Glomerular visceral epithelial cell (primary cell): ENCODE data around the gene TEDC2.
"Not testable (repeated sequence)": the region's sequence is repeated elsewhere in the genome, so short reads cannot be mapped to it uniquely, and the experiment has no call there.

Source experiments
- DNase-seq: peaks from one replicate; pipeline ENCODE4 v3.0.0-alpha.2; 2016; ENCODE audit errors: extremely low spot score

Gene TEDC2

DNA sequence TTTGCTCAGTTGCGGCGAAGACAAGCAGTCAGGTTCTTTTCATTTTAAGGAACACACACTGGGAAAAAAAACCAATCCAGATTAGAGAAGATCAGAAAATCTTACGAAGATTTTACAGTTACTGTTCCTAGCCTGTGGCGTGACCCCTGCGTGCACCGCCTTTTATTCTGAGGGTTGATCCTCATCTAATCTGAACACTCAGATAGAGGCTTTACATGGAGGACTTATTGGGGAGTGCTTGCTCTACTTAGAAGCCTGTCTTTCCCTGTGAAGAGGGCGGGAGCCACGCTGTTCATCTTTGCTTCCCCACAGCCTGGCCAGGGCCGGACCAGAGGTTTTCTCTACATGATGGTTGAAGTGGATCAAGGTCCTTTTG lies 16.4 kb downstream of the TEDC2 start:
- no peak for DNase-seq

DNA sequence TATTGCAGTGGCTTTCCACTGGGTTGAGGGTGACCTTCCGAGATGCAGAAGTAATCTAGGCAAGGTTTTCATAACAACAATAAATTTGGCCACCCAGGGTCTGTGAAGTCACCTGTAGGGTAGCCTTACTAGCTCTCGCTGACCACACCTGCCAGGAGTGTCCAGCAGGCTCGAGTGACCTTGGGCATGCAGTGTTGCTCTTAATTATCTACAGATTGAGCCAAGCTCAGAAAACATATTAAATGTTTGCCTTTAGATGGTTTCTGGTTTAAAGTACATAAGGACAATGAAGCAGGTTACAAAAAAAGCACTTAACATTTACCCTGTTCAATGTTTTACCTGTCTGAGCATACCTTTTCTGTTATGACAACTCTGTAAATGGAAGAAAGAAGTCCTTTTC lies 16.8 kb downstream of the TEDC2 start:
- no peak for DNase-seq

DNA sequence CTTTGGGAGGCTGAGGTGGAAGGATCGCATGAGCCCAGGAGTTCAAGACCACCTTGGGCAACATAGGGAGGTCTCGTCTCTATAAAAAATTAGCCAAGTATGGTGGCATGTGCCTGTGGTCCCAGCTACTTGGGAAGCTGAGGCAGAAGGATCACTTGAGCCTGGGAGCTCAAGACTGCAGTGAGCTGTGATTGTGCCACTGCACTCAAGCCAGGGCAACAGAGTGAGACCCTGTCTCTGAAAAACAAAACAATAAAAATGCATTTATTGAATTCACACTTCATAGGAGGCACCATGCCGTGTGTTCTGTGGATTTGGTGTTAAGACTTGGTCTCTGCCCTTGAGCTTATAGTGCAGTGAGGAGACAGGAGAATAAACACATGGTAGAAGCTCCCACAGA lies 17.4 kb downstream of the TEDC2 start:
- DNase-seq: no peak

DNA sequence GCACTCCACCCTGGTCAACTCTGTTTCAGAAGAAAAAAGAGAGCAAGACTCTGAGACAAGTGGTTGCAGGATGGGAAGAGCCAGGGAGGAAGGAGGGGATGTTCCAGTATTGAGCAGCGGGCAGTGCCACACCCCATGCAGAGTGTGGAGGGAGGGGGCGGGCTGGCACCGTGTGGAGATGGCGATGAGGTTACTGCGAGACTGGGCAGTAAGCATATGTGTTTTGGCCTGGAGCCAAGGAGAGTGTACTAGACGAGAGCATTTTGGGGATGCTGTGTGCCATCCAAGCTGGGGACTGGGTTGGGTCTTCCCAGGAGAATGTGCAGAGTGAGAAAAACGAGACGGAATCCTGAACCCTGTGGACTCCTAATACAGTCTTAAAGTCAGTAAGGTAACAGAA lies 18.4 kb downstream of the TEDC2 start:
- no peak for DNase-seq

DNA sequence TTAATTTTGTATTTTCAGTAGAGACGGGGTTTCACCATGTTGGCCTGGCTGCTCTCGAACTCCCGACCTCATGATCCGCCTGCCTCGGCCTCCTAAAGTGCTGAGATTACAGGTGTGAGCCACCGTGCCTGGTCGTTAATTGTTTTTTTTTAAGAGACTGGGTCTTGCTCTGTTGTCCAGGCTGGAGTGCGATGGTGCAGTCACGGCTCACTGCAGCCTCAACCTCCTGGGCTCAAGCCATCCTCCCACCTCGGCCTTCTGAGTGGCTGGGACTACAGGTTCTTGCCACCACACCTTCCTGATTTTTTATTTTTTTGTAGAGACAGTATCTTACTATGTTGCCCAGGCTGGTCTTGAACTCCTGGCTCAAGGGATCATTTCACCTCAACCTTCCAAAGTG lies 20.1 kb downstream of the TEDC2 start:
- not testable (repeated sequence) for DNase-seq

DNA sequence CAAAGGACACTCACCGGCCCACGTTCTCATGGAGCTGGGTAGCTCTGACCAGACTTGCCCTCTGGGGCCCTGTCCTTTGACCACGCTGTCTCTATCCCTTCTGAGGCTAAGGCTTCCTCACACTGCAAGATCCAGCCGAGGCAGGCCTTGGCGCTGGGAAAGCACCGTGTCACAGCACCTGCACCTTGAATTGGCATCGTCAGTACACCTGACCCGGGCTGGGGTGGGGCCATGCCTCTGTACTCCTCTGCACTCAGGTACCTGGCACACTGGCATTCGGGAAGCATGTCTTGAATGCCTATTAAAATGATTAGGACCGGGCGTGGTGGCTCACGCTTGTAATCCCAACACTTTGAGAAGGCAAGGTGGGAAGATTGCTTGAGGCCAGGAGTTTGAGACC lies 21.0 kb downstream of the TEDC2 start:
- no peak for DNase-seq

DNA sequence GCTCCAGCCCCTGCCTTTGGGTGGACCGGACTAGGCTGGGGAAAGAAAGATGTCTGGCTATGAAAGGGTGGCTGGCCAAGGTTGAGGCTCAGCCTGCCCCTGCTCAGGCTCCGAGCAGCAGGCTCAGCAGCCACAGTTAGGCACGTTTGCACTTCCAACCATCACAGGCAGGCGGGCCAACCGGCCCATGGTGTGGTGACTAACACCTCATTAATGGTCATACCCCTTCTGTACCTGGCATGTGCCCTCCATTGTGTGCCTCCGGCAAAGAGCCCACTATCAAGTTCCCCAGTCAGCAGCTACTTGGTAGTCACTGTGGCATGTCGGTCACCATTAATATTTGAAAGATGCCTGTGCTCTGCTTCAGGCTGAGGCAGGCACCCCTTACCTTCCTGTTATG lies 21.8 kb downstream of the TEDC2 start:
- no peak for DNase-seq

DNA sequence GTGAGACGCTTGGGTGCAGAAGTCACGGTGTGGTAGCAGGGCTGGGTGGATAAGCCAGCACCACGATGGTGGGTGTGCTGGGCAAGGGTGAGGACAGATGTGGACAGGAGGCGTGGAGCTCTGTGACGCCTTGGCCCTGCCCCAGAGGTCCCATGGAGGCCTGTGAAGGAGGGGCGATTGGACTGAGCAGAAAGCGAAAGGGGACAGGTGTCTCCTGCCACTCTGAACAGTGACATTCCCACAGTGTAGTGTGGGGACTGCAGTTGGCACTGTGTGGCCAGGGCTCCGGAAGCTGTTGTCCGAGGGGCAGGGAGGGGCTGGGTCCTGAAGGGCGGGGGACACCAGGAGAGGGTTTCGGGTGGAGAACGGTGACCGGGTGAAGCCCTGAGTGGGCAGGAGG lies 22.3 kb downstream of the TEDC2 start:
- DNase-seq: no peak

DNA sequence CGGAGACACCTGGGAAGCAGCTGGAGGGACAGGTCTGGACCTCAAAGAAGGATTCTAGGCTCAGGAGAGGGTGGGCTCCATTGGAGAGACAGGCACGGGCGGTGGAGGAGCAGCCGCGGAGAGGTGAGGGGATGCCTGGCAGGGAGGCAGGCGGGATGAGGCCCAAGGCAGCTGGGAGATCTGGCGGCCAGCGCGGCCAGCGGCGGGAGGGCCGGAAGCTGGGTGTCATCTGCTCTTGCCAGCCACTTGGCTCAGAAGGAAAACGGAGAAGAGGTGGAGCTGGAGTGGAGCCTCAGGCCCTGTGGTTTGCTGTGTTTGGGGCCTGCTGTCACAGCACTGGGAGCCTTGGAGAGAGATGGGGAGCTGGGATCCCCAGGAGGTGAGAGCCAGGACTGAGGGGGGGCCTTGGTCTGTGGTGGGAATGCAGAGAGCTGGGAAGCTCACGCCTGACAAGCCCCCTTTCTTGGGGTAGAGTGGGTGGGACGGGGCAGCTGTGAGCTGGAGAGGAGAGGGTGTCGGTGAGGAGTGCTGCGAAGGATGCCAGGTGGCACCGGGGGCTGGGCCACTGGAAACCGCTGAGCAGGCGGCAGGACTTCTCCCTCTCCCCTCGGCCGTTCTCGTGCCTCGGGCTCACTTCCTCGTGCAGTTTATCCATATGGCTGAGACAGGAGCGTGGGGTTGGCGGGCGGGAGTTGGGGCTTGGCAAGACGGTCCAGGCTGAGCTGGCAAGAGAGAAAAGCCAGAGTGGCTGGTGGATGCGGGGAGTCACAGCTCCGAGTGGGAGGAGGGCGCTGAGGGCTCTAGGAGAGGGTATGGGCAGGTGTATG lies 23.0 kb downstream of the TEDC2 start:
- DNase-seq: no peak

DNA sequence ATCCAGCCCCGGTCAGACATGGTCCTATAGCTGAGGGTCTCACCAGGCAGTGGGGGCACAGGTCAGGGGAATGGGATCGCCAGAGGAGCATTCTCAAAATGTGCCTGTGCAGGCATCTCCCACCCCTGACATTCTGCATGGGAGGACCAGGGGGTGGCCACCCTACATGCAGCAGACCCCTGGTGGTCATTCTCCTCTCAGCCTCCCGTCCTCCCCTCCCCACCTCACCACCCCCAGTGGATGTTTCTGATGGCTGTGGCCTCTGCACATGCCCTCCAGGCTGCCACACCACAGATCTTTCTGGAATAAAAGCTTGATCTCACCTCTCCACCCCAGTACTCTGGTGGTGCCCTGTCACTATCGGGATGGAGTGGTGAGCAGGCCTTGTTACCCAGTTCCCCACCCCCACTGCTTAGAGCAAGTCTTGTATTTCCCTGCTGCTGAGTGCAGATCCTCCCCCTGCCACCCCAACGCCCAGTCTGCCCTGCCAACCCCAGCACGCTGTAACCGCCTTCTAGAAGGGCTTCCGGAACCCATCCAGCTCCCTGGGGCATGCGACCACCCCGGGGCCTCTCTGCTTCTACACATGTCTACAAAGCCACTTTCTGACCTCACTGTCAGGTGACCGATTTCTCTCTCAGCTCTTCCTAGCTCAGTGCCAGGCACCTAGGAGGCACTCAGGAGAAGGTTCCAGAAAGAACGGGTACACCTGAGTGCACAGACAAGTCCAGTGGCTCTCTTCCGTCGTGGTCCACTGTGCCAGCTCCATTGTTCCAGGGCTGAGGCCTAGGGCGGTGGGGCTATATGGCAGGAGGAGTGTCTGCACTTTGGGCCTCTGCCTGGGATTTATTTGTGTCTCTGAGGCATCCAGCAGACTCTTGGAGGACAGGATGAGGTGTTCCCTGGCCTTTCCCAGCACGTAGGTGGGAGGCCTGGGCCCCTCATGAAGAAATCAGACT lies 24.3 kb downstream of the TEDC2 start:
- DNase-seq: no peak

DNA sequence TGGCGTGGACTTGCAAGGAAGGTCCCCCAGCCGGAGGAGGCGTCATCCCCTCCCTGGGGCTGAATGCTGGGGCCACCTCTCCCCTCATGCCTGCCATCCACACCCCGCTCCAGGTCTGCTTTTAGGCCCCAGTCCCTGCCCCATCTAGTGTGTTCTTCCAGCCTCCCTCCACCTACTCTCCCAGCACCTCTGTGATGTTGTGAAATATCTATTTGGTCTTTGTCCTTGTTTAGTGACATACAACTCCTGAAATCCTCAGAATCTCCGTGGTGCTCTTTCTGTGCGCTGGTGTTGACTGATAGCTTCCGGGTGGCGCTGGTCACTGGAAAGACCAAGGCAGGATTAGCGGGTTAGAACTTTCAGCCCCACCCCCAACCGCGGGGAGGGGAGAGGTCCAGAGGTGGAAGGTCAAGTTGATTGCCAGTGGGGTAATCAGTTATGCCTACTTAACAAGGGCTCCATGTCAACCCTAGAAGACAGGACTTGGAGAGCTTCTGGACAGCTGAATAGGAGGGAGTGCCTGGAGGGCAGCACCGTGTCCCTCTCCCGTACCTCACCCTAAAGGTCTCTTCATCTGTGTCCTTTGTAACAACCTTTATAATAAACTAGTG lies 25.1 kb downstream of the TEDC2 start:
- DNase-seq: no peak

DNA sequence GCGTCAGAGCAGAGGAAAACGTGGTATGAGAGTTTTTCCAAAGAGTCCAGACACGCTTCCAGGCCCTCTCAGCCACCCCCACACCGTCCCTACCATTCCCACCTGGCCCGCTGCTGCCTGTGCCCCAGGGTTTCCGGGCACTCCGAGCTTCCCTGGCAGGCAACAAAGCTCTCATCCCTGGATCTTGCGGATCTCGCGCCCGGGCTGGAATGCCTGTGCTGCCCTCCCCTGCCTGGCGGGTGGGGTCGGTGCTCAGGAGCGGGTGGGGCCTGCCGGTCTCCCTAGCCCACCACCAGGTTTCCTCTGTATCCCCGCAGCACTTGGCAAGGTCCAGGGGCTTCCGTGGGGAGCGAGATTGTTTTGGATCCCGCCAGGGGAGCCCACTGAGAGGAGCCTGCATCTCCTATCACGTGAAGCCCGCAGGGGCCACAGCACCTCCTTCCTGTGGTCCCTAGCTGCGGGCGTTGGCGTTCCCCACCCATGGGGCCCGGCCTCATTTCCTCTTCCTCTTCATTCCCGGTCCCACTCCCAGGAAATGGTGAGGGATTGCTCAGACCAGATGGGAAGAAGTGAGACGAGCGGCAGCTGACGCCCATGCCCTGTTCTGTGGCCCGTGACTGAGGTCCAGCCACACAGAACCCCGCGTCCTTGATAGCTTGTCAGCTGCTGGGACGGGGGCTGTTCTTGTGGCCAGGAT lies 26.1 kb downstream of the TEDC2 start:
- no peak for DNase-seq

DNA sequence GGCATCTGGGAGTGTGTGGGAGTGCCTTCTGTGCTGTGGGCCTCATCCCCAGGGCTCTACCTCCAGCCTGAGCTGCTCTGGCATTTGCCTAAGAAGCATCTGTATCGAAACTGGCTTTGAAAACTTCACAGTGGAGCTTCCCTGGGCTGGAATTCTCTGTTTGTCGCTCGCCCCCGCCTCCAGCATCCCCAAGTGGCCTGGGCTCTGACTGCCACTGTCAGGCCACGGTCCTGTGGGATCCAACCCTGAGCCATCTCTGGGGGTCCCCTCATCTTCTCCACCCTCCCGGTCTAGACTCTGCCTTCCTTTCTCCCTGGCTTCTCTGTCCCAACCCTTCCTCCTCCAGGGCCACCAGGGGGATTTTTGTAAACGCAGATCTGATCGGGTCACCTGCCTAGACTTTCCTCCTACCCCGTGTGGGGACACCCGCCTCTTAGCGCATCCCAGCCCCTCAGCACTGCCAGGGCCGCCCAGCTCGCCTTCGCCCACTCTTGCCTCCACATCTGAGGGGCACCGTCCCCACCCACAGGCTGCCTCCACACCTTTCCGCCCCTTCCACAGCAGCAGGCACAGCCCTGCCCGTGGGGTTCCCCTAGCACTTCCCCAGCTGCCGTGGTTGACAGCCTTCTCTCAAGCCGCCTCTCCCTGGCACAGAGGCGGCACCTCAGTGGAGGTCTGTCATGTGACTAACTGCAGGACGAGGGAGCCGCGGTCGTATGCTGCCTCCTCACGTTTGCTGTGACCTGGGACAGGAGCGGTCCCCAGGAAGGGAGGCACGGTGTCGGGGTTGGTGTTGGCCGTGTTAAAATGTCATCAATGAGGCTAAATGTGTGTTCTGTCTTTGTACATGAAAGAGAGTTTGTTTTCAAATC lies 27.0 kb downstream of the TEDC2 start:
- DNase-seq: peak; percentile 56

DNA sequence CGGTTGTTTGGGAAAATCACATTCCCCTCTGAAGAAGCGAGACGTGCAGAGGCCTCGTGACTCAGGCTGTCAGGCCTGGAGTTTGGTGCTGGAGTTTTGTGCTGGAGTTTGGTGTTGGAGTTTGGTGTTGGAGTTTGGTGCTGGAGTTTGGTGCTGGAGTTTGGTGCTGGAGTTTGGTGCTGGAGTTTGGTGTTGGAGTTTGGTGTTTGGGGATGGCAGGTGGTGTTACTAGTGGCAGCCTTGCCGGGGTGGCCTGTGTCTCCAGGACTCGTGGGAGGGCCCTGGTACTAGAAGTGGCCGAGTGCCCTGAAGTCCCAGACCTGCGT lies 27.6 kb downstream of the TEDC2 start:
- DNase-seq: no peak

DNA sequence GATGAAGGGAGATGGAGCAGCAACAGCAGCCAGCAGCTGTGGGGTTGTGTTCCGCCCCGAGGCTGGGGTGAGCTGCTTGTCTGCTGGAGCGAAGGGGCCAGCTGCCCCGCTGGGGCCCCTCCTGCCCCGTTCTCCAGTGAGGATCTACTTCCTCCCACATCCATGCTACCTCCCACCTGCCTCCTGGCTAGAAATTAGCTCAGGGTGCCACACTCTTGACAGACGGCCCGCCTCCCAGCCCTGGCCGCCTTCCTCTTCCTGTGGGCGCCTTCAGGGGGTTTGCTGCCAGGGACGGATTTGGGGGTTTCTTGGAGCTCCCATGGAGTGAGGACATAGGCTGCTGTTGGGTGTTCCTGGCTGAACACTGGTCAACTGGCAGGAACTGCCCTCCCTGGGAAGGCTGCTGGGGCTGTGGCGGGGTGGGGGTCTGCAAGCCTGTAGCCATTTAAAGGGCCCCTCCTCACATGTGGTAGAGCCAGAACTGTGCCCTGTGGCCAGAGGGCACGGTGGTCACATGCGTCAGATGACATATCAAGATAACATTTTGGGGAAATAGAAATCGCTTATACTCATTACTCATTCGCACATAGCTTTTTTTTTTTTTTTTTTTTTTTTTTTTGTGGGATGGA lies 28.1 kb downstream of the TEDC2 start:
- no peak for DNase-seq

DNA sequence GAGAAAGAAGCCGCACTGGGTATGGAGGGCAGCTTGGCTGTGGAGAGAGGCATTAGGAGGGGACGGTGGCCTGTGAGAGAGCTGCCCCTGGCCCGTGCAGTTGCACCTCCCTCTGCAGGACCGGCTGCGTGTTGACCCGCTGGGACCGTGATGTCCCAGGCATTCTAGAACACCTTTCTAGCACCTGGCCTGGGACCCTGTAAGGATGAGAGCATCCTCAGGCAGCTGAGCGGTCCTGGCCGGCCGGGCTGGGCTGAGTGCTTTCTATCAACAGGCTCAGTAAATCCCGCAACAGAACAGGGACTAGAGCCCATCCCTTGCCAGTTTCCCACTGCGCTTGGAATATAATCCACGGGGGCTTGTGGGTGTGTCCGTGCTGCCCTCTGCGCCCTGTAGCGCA lies 29.7 kb downstream of the TEDC2 start:
- DNase-seq: no peak

DNA sequence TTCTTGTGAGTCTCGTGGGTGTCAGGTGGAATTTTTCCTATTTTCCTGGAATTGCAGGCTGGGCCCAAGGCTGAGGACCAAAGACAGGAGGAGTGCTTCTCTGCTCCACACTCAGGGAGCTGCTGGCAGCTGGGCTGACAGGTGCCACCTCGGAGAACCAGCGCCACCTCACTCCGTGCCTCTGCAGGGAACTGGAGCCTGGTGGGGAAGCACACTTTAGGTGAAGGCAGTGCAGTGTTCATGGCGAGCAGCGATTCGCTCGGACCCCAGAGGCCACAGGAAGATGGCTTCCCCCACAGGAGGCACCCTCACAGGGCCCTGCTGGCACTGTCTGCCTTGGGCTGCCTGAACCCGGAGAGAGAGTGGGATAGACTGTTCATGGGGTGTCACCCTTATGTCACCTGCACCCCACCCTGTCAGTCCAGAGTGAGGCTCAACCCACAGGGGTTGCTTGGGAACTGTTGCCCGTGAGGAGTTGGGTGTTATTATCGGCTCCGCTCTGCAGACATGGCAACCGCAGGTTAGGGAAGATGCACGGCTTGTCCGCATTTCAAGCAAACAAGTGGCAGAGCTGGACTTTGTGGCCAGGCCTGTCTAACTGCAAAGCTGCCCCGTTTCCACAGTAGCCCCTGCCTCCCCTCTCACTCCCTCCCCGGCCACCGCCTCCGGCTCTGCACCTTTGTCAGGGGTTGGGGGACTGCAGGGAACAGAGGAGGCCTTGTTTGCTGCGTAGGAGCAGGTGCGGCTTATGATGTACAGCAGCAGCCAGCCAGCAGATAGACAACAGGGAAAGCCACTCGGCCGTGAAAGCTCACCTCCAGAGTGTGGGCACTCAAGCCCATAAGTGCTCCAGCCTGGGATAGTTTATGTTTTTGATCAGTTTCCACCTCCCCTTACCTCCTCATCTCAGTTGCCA lies 30.5 kb downstream of the TEDC2 start:
- no peak for DNase-seq

DNA sequence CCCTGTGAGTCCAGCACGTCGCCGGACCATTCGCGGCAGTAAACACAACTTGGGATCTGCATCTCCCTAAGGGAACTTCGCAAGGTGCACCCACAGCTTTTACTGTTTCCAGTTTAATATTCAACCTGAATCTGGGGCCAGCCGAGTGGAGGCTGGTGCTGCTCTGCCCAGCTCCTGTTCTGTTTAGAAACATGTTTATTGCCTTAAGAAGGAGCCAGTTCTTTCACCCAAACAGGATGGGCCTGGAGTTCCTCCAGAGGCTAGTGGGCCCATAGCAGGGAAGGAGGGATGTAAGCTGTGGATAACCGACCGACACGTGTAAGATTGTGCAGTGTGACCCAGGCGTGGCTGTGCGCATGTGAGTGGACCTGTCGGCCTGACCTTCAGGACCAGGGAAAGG lies 32.4 kb downstream of the TEDC2 start:
- no peak for DNase-seq

DNA sequence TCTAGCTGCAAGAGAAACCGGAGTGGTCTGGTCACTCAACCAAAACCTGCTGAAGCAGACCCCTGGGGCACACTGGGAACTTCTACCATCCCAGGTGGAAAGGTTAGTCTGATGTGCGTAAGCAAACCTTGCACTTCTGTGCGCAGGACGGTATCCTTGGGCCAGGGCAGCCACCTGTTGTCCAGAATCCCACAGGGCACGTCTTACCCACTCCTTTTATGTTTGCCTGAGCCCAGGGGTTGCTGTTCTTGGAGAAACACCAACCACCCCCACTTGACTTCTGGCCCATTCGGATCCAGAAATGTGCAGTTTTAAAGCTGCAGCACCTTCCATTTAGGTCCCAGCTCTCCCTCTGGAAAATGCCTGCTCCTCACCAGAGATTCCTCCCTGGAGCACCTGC lies 33.7 kb downstream of the TEDC2 start:
- no peak for DNase-seq

DNA sequence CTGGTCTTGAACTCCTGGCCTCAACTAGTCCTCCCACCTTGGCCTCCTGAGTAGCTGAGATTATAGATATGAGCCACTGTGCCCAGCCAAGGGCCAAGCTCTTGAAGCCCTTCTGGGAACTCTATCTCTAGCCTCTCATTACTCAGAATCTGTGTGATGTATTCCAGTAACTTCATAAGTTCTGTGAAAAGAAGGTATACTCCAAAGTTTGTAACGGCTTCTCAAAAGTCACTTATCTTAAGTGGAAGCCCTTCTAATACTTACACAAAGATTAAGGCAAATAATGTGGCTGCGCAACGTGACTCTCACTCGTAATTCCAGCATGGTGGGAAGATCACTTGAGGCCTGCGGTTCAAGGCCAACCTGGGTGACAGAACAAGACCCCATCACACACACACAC lies 34.7 kb downstream of the TEDC2 start:
- DNase-seq: no peak
